GM18951 (cell line): ENCODE data around the gene RAD51.

Experiments
- POLR2A ChIP-seq: IDR thresholded peaks from 4 replicates; pipeline ENCODE4 v1.6.1; 2011; ENCODE audit warnings: mild to moderate bottlenecking; ENCODE audit not compliant: insufficient read length, insufficient read depth; ENCODE audit errors: extremely low read depth
- in situ Hi-C: fragments of 300-500 bp; cut with MboI; formaldehyde crosslinking; loops from one replicate; pipeline ENCODE4 v1.12.0; 2022; ENCODE audit warnings: low sequenced_read_pairs, mixed read lengths, inconsistent platforms; ENCODE audit not compliant: unreplicated experiment

RAD51 gene

GRCh38 chr15:40695469-40695890, 506 bp downstream of the RAD51 start:
- no peak for TF ChIP-seq POLR2A
- in situ Hi-C loops: no loop called here

GRCh38 chr15:40696228-40696627, 1.3 kb downstream of the RAD51 start:
- TF ChIP-seq POLR2A: no peak
- in situ Hi-C loops: no loop called here

- no peak for TF ChIP-seq POLR2A
- in situ Hi-C loops: no loop called here
Measured at GRCh38 chr15:40697916-40698315, 2.9 kb downstream of the RAD51 start.

GRCh38 chr15:40702077-40702476, 7.1 kb downstream of the RAD51 start:
- in situ Hi-C loops: no loop called here
- TF ChIP-seq POLR2A: no peak

- in situ Hi-C loops: no loop called here
- TF ChIP-seq POLR2A: no peak
Measured at GRCh38 chr15:40706121-40706520, 11.1 kb downstream of the RAD51 start.

- in situ Hi-C loops: no loop called here
- TF ChIP-seq POLR2A: no peak
Measured at GRCh38 chr15:40714144-40714543, 19.2 kb downstream of the RAD51 start.

GRCh38 chr15:40716165-40716564, 21.2 kb downstream of the RAD51 start:
- no peak for TF ChIP-seq POLR2A
- in situ Hi-C loops: no loop called here

GRCh38 chr15:40721701-40722100, 26.7 kb downstream of the RAD51 start:
- TF ChIP-seq POLR2A: no peak
- in situ Hi-C loops: no loop called here

GRCh38 chr15:40722354-40722753, 27.4 kb downstream of the RAD51 start:
- in situ Hi-C loops: no loop called here
- no peak for TF ChIP-seq POLR2A

GRCh38 chr15:40722934-40723333, 28.0 kb downstream of the RAD51 start:
- TF ChIP-seq POLR2A: no peak
- in situ Hi-C loops: no loop called here

GRCh38 chr15:40723919-40724318, 28.9 kb downstream of the RAD51 start:
- in situ Hi-C loops: no loop called here
- no peak for TF ChIP-seq POLR2A

- in situ Hi-C loops: no loop called here
- no peak for TF ChIP-seq POLR2A
Measured at GRCh38 chr15:40731034-40731433, 36.1 kb downstream of the RAD51 start.

- TF ChIP-seq POLR2A: no peak
- in situ Hi-C loops: no loop called here
Measured at GRCh38 chr15:40736575-40736974, 41.6 kb downstream of the RAD51 start.

- in situ Hi-C loops: no loop called here
- no peak for TF ChIP-seq POLR2A
Measured at GRCh38 chr15:40737048-40737447, 42.1 kb downstream of the RAD51 start.

- no peak for TF ChIP-seq POLR2A
- in situ Hi-C loops: no loop called here
Measured at GRCh38 chr15:40739047-40739446, 44.1 kb downstream of the RAD51 start.

- no peak for TF ChIP-seq POLR2A
- in situ Hi-C loops: no loop called here
Measured at GRCh38 chr15:40739854-40740253, 44.9 kb downstream of the RAD51 start.

- in situ Hi-C loops: no loop called here
- TF ChIP-seq POLR2A: no peak
Measured at GRCh38 chr15:40743485-40743901, 48.5 kb downstream of the RAD51 start.
